Suppressor macrophage treated with lipopolysaccharide for 4 hours (primary cell): ENCODE measurements around the gene C1QL2.

Experiments
- DNase-seq: peaks from one replicate; pipeline ENCODE4 v3.0.0-alpha.2; 2020

C1QL2 gene

GRCh38 chr2:119158563-119159347, at the start of gene C1QL2:
Gene C1QL2 (minus strand): TSS chr2:119158751. CDS start chr2:119158269, 482 bp downstream.
- DNase-seq: peak; percentile 47

GRCh38 chr2:119207447-119207846, 48.9 kb upstream of the C1QL2 start:
- DNase-seq: no peak

GRCh38 chr2:119206201-119206600, 47.6 kb upstream of the C1QL2 start:
- no peak for DNase-seq

- no peak for DNase-seq
These were observed 46.6 kb upstream of the C1QL2 start for GRCh38 chr2:119205001-119205706.

- no peak for DNase-seq
These were observed 46.0 kb upstream of the C1QL2 start for GRCh38 chr2:119204525-119204924.

GRCh38 chr2:119202610-119203310, 44.2 kb upstream of the C1QL2 start:
- DNase-seq: no peak

GRCh38 chr2:119201815-119202214, 43.3 kb upstream of the C1QL2 start:
- no peak for DNase-seq

GRCh38 chr2:119198240-119198840, 39.8 kb upstream of the C1QL2 start:
- no peak for DNase-seq

- DNase-seq: no peak
These were observed 39.1 kb upstream of the C1QL2 start for GRCh38 chr2:119197529-119198239.

GRCh38 chr2:119197126-119197405, 38.5 kb upstream of the C1QL2 start:
- no peak for DNase-seq

GRCh38 chr2:119196301-119197125, 38.0 kb upstream of the C1QL2 start:
- DNase-seq: no peak

GRCh38 chr2:119195887-119196286, 37.3 kb upstream of the C1QL2 start:
- no peak for DNase-seq

- no peak for DNase-seq
These were observed 36.5 kb upstream of the C1QL2 start for GRCh38 chr2:119195001-119195400.

- DNase-seq: no peak
These were observed 34.3 kb upstream of the C1QL2 start for GRCh38 chr2:119192893-119193292.

- no peak for DNase-seq
These were observed 32.0 kb upstream of the C1QL2 start for GRCh38 chr2:119190321-119191111.

- no peak for DNase-seq
These were observed 26.0 kb upstream of the C1QL2 start for GRCh38 chr2:119184512-119184911.

- no peak for DNase-seq
These were observed 23.4 kb upstream of the C1QL2 start for GRCh38 chr2:119181791-119182445.

- DNase-seq: no peak
These were observed 22.8 kb upstream of the C1QL2 start for GRCh38 chr2:119181391-119181790.

- DNase-seq: no peak
These were observed 22.3 kb upstream of the C1QL2 start for GRCh38 chr2:119180892-119181291.

GRCh38 chr2:119179991-119180390, 21.4 kb upstream of the C1QL2 start:
- DNase-seq: no peak

GRCh38 chr2:119179202-119179601, 20.7 kb upstream of the C1QL2 start:
- no peak for DNase-seq
